HUDEP-2 (cell line): ENCODE data around the gene ZNF710.
"Not testable (repeated sequence)": the region's sequence is repeated elsewhere in the genome, so short reads cannot be mapped to it uniquely, and the experiment has no call there.

Source experiments
- DNase-seq, 76 experiments: peaks; one replicate each; lab custom pipeline; 2025; ENCODE audit not compliant: unreplicated experiment in 76 of 76; lab: John Stamatoyannopoulos, UW

Gene ZNF710

DNA sequence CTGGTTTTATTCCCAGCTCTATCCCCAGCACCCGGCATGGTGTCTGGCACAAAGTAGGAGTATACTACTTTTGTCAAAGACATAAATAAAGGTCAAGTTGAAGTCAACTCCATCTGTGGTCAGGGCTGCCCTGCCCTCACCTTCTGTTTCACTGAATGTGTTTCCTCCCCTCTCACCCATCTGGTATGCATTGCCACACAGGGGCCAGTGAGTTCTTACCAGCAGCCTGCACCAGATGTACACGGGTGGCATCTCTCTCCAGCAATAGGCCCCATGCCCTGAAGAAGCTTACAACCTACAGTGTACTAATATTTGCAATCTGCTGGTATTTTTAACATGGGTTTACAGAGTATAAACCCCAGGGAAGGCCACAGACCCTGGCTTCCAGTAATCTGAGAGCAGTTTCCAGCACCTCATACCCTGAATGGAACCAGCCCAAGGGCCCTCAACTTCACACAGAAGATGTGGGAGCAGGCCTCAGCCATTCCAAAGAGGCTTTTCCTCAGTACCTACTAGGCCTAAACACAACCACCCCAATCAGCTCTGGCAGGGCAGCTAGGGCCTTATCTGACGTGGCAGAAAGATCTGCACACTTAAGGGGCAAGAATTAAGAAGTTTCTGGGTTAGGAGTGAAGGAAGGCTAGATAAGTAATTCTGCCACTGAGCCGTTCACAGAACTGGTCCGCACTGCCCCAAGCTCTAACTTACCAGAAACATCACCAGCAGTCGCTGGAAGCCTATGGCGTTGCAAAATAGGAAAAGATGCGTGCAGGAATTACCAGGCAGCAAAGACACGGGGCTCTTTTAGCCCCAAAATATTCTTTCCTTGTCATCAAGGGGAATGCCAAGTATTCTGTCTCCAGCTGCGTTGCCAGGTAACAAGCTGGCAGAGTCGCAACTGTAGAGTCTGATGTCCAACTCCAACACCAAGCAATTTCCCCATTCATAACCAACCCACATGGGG lies 99.0 kb downstream of the ZNF710 start:
- peak in 70 of 76 experiments; percentile 31 to 82 (median 60) for DNase-seq

- peak in 19 of 76 experiments; percentile 6 to 39 (median 16) for DNase-seq
These were observed 100.2 kb downstream of the ZNF710 start for GRCh38 chr15:90101130-90101968.

GRCh38 chr15:90101969-90102890 lies 101.1 kb downstream of the ZNF710 start, which contains the start of gene IDH2:
Gene IDH2, minus strand, starts transcription at chr15:90102468. Its CDS starts 78 bp downstream, at chr15:90102390.
- DNase-seq, result peak in 62 of 76 experiments; percentile 14 to 77 (median 52)

- DNase-seq, result no peak
These were observed 102.7 kb downstream of the ZNF710 start for GRCh38 chr15:90103701-90104329.

DNA sequence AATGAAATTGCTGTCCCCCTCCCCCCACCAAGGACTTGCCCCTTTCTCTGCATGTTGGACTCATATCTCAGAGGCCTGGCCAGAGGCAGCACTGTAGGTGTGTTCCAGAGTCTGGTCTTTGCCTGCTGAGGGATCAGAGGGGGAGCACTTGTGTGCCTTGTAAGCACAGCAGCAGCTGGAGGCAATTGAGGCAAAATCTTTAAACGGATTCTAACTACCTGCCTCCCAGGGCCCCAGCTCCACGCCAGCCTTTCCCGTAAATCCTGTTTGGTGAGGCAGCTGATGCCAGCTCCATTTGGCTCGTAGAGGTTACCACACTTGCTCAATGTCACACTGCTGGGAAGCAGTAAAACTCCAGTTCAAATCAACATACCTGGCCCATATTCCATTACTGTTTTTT lies 103.4 kb downstream of the ZNF710 start:
- DNase-seq, result no peak

GRCh38 chr15:90105521-90105920 lies 104.4 kb downstream of the ZNF710 start:
- no peak for DNase-seq

GRCh38 chr15:90106522-90107117 lies 105.5 kb downstream of the ZNF710 start:
- no peak for DNase-seq

- DNase-seq, result not testable (repeated sequence)
These were observed 106.9 kb downstream of the ZNF710 start for GRCh38 chr15:90108038-90108437.

- DNase-seq, result peak in 12 of 76 experiments; percentile 9 to 57 (median 34)
These were observed 108.1 kb downstream of the ZNF710 start for GRCh38 chr15:90109163-90109751.

- no peak for DNase-seq
These were observed 112.0 kb downstream of the ZNF710 start for GRCh38 chr15:90113166-90113565.

DNA sequence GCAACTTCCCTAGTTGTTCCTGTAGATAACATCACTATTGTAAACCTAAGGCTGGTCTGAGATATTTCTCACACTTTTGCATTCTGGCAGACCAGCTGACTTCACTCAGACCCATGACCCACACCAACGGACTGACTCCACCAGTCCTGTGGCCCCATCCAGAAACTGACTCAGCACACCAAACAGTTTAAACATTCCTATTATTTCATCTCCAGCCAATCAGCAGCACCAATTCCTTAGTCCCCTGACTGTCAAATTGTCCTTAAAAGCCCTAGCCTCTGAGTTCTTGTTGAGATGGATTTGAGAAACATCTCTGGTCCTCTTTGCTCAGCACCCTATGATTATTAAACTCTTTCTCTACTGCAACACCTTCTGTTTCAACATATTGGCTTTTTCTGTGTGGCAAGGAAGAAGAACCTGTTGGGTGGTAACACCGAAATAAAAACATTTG lies 113.4 kb downstream of the ZNF710 start:
- DNase-seq, result peak in 1 of 76 experiments; percentile 11

- no peak for DNase-seq
These were observed 114.7 kb downstream of the ZNF710 start for GRCh38 chr15:90115783-90116182.

DNA sequence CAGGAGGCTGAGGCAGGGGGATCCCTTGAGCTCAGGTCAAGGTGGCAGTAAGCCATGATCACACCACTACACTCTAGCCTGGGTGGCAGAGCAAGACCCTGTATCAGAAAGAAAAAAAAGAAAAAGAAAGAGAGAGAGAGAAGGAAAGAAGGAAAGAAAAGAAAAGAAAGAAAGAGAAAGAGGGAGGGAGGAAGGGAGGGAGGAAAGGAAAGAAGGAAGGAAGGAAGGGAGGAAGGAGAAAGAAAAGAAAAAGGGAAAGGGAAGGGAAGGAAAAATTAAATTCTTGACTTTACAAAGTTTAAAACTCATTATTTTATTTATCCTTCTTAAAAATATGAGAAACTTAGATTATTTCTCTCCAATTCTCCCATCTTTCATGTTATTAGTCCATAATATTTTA lies 118.2 kb downstream of the ZNF710 start:
- no peak for DNase-seq

DNA sequence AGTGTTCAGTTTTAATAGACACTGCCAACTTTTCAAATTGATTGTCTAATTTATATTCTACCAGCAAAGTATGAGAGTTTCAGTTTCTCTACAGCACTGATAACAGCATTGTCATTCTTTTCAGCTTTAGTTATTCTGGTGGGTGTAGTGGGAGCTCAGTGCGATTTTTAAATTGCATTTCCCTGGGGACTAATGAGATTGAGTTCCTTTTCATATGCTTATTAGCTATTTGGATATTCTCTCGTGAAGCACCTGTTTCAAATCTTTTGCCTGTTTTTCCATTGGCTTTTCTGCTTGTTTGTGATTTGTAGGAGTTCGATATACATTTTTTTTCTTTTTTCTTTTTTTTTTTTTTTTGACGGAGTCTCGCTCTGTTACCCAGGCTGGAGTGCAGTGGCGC lies 120.0 kb downstream of the ZNF710 start:
- DNase-seq, result no peak

GRCh38 chr15:90124507-90124906 lies 123.4 kb downstream of the ZNF710 start:
- DNase-seq, result no peak

DNA sequence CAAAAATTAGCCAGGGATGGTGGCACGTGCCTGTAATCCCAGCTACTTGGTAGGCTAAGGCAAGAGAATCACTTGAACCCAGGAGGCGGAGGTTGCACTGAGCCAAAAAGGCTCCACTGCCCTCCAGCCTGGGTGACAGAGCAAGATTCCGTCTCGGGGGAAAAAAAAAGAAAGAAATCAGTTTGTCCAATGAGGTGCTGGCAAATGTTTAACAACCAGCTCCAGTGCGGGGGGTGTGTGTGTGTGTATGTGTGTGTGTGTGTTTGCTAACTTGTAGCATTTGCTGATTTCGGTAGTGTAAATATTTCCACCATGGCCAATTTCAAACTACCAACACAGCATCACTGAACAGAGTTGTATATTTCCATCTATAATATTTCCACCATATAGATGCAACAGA lies 124.9 kb downstream of the ZNF710 start:
- no peak for DNase-seq

DNA sequence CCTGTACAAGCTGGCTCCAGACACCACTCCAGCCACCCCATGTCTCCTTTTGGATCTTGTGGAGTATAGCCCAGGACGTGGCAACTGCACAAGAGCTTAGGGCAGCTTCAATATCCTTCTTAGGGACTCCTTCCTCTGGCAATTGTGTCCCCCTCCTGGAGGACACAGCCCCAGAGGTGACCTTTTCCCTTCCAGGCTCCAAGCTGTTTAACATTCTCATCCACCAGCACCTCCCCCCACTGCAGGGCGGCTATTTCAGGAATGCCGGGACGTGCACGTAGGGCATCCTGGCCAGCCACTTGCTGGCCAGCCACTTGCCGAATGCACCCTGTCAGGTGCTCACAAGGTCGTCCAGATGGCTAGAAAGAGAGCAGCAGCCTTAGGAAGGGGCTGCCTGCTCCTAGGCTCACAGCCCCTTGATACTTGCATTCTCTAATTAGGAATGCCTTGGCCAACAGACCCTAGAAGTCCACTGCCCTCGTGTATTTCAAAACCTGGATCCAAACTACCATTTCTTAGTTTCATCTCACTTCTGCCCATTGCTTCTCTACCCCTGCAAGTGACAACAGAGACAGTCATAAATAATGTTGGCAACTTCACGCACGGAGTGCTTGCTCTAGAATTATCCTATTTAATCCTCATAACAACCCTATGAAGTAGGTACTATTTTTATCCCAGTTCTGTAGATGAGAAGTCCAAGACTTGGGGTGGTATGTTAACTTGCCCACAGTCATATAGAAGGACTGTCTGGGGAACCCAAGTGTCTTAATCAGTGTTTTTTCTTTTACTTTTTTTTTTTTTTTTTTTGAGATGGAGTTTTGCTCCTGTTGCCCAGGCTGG lies 125.7 kb downstream of the ZNF710 start:
- DNase-seq, result no peak

DNA sequence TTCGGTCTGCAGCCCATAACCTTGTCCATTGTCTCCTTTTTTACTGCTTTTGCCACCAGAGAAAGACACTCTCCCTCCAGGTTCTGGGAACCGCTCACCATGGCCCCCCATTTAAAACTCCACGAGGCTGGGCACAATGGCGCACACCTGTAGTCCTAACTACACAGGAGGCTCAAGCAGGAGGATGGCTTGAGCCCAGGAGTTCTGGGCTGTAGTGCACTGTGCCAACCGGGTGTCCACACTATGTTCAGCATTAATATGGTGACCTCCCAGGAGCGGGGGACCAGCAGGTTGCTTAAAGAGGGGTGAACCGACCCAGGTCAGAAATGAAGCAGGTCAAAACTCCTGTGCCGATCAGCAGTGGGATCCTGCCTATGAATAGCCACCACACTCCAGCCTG lies 129.2 kb downstream of the ZNF710 start:
- no peak for DNase-seq
